ENCODE results near the gene APBA1. TPM values are rescaled to one million over a fixed set of nuclear protein-coding genes. Genes with fewer than 3 reads are reported as not detected.

APBA1 gene
- total and polyA plus RNA-seq, 9 of the 15 experiments (the other 6 are each of a cell fraction or from before 2014, with no cell fraction given): 0.01 to 0.02 TPM; not detected in 7

DNA sequence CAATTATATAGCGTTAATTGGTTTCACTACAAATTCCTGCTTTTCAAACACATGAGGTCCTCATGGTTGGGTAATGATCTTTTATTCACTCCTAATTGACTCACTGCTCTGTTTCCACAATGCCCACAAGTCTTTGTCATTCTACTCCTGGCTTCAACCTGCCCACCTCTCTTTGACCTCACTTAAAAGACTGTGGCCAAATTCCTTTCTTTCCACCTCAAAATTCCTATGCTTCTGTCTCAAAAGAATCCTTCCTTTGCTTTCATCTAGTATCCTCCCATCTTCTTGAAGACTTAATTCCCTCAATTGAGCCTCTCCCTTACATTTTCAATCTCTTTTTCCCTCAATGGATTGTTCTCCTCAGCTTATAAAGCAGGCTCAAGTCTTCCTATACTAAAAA is 4.9 kb downstream of the APBA1 start (continued):
- TF ChIP-seq, protein P1, sequence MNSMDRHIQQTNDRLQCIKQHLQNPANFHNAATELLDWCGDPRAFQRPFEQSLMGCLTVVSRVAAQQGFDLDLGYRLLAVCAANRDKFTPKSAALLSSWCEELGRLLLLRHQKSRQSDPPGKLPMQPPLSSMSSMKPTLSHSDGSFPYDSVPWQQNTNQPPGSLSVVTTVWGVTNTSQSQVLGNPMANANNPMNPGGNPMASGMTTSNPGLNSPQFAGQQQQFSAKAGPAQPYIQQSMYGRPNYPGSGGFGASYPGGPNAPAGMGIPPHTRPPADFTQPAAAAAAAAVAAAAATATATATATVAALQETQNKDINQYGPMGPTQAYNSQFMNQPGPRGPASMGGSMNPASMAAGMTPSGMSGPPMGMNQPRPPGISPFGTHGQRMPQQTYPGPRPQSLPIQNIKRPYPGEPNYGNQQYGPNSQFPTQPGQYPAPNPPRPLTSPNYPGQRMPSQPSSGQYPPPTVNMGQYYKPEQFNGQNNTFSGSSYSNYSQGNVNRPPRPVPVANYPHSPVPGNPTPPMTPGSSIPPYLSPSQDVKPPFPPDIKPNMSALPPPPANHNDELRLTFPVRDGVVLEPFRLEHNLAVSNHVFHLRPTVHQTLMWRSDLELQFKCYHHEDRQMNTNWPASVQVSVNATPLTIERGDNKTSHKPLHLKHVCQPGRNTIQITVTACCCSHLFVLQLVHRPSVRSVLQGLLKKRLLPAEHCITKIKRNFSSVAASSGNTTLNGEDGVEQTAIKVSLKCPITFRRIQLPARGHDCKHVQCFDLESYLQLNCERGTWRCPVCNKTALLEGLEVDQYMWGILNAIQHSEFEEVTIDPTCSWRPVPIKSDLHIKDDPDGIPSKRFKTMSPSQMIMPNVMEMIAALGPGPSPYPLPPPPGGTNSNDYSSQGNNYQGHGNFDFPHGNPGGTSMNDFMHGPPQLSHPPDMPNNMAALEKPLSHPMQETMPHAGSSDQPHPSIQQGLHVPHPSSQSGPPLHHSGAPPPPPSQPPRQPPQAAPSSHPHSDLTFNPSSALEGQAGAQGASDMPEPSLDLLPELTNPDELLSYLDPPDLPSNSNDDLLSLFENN (IDR thresholded peaks at IDR 0.05; ENCODE audit: low read depth in 2 of 2, low read length in 2 of 2): no peak
- TF ChIP-seq SAFB (IDR thresholded peaks at IDR 0.05; ENCODE audit: borderline replicate concordance, low read depth, low read length) (no peak), CSDE1 (IDR thresholded peaks at IDR 0.05) (no peak), SMC3 (conservative IDR thresholded peaks at IDR 0.05; ENCODE audit: insufficient read depth, low read depth, low read length) (no peak), PYGO2 (tag; IDR thresholded peaks at IDR 0.05) (no peak), ZHX1 (conservative IDR thresholded peaks at IDR 0.05; ENCODE audit: low read length) (no peak), ARID1B (IDR thresholded peaks at IDR 0.05) (no peak), RBM34 (IDR thresholded peaks at IDR 0.05; ENCODE audit: borderline replicate concordance, insufficient read depth, low read length) (no peak)
